Head of caudate nucleus (tissue), 42 donors: ENCODE measurements around the gene TUBGCP4.

Experiments
- DNase-seq, 42 donors: peaks; one replicate each; pipeline versions ENCODE4 v3.0.0 to v3.0.0-alpha.2; 2020 to 2021; ENCODE audit warnings: mixed read lengths in 7 of 42
- intact Hi-C: fragments of 100-400 bp; cut with DNase I; formaldehyde crosslinking; loops from one replicate; pipeline ENCODE4 v1.15.0; 2022

The TUBGCP4 gene

GRCh38 chr15:43446344-43446743, 75.4 kb downstream of the TUBGCP4 start:
- intact Hi-C loops: no loop called here
- DNase-seq: no peak

- intact Hi-C loops: no loop called here
- no peak for DNase-seq
These were observed 79.1 kb downstream of the TUBGCP4 start for GRCh38 chr15:43449981-43450380.
